Activated CD4-positive, alpha-beta T cell treated with anti-CD3 and anti-CD28 coated beads for 4 hours (primary cell): Measurements from ENCODE around the gene PATE1.
"Not testable (repeated sequence)": the region's sequence is repeated elsewhere in the genome, so short reads cannot be mapped to it uniquely, and the experiment has no call there.

Experiments
- DNase-seq, 2 donors: peaks; one replicate each; pipeline ENCODE4 v3.0.0-alpha.2; 2020

The PATE1 gene

GRCh38 chr11:125745979-125746378, at the start of gene PATE1:
Gene PATE1 (plus strand): TSS chr11:125746279. CDS start chr11:125746305, 26 bp downstream.
- DNase-seq = no peak

- DNase-seq = no peak
Observed at GRCh38 chr11:125701018-125701610, 45.0 kb upstream of the PATE1 start.

GRCh38 chr11:125701858-125702621, 44.0 kb upstream of the PATE1 start:
- DNase-seq = no peak

GRCh38 chr11:125704686-125705085, 41.4 kb upstream of the PATE1 start:
- not testable (repeated sequence) for DNase-seq

GRCh38 chr11:125720781-125721180, 25.3 kb upstream of the PATE1 start:
- no peak for DNase-seq

GRCh38 chr11:125724125-125724524, 22.0 kb upstream of the PATE1 start:
- DNase-seq = no peak

- no peak for DNase-seq
Observed at GRCh38 chr11:125728969-125729368, 17.1 kb upstream of the PATE1 start.

GRCh38 chr11:125740617-125741016, 5.5 kb upstream of the PATE1 start:
- no peak for DNase-seq

- no peak for DNase-seq
Observed at GRCh38 chr11:125743681-125744080, 2.4 kb upstream of the PATE1 start.

GRCh38 chr11:125750629-125751028, 4.5 kb downstream of the PATE1 start:
- DNase-seq = no peak

- no peak for DNase-seq
Observed at GRCh38 chr11:125756050-125756449, 10.0 kb downstream of the PATE1 start.

GRCh38 chr11:125762445-125762844, 16.4 kb downstream of the PATE1 start:
- DNase-seq = no peak

- no peak for DNase-seq
Observed at GRCh38 chr11:125763483-125763882, 17.4 kb downstream of the PATE1 start.

- DNase-seq = no peak
Observed at GRCh38 chr11:125766251-125766650, 20.2 kb downstream of the PATE1 start.

- no peak for DNase-seq
Observed at GRCh38 chr11:125768336-125769046, 22.4 kb downstream of the PATE1 start.

GRCh38 chr11:125770583-125770982, 24.5 kb downstream of the PATE1 start:
- DNase-seq = no peak

- no peak for DNase-seq
Observed at GRCh38 chr11:125772834-125773505, 26.9 kb downstream of the PATE1 start.

- no peak for DNase-seq
Observed at GRCh38 chr11:125773516-125773915, 27.4 kb downstream of the PATE1 start.

GRCh38 chr11:125777309-125777708, 31.2 kb downstream of the PATE1 start:
- DNase-seq = no peak

- DNase-seq = no peak
Observed at GRCh38 chr11:125778728-125779127, 32.6 kb downstream of the PATE1 start, which contains the start of gene PATE2. Gene PATE2 (minus strand): TSS chr11:125778828. CDS start chr11:125778773, 55 bp downstream.

GRCh38 chr11:125784678-125785077, 38.6 kb downstream of the PATE1 start:
- DNase-seq = no peak

- DNase-seq = no peak
Observed at GRCh38 chr11:125787827-125788226, 41.7 kb downstream of the PATE1 start, which contains the start of gene PATE3. Gene PATE3 (plus strand): TSS chr11:125788127. CDS start chr11:125788152, 25 bp downstream.

- no peak for DNase-seq
Observed at GRCh38 chr11:125790825-125791224, 44.7 kb downstream of the PATE1 start.
